Activated T-cell treated with anti-CD3 and anti-CD28 coated beads for 1 hour (primary cell): Measurements from ENCODE around the gene CDK2.
"Not testable (repeated sequence)": the region's sequence is repeated elsewhere in the genome, so short reads cannot be mapped to it uniquely, and the experiment has no call there.

Experiments used
- DNase-seq: peaks from one replicate; pipeline ENCODE4 v3.0.0-alpha.2; 2020; ENCODE audit warnings: low read depth

The CDK2 gene

DNA sequence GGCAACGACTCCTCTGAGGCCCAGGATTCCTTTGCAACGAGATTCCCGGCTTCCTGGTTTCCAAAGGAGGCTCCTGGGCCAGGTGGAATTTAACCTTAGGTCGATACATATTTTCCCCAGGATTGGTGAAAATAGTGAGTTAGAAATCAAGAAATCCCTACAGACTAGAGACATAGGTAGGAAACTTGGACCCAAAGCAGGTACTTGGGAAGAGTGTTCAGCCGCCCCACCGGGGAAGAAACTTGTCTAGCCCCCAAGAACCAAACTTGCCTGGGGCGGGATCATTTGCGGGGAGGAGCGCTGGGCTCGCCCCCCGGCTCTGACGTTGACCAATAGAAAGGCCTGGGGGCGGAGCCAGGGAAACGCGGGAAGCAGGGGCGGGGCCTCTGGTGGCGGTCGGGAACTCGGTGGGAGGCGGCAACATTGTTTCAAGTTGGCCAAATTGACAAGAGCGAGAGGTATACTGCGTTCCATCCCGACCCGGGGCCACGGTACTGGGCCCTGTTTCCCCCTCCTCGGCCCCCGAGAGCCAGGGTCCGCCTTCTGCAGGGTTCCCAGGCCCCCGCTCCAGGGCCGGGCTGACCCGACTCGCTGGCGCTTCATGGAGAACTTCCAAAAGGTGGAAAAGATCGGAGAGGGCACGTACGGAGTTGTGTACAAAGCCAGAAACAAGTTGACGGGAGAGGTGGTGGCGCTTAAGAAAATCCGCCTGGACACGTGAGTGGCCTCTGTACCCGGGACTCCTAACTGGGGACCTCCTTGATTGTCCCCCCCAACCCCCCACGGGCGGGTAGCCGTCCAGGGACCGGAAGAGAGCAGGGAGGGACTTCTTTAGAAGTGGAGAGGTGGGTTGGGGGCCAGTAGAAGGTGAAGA lies at the start of gene CDK2:
CDK2 (plus strand) TSS at position 423 of the 874 bp plus-strand sequence; CDS start at position 602, 179 bp downstream.
- peak; percentile 88 for DNase-seq

DNA sequence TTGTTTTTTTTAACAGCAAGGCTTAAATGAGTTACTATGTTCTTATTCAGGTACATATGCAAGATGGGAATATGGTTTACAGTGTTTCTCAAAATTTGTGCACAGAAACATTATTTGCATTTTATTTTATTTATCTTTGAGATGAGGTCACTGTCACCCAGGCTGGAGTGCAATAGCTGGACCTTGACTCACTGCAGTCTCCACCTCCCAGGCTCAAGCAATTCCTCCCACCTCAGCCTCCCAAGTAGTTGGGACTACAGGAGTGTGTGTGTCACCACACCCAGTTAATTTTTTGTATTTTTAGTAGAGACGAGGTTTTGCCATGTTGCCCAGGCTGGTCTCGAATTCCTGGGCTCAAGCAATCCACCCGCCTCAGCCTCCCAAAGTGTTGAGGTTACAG lies 47.6 kb upstream of the CDK2 start:
- not testable (repeated sequence) for DNase-seq

DNA sequence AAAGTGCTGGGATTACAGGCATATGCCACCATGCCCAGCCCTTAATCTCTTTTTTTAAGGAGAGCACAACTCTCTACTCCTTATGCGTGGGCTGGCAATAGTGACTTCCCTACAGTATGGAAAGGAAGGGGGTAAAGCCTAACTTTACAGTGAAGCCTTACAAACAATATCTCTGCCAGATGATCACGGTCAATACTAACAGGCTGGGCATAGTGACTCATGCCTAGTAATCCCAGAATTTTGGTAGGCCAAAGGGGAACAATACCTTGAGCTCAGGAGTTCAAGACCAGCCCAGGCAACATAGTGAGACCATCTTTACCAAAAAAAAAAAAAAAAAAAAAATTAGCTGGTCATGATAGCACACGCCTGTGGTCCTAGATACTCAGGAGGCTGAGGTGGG lies 44.5 kb upstream of the CDK2 start:
- no peak for DNase-seq

DNA sequence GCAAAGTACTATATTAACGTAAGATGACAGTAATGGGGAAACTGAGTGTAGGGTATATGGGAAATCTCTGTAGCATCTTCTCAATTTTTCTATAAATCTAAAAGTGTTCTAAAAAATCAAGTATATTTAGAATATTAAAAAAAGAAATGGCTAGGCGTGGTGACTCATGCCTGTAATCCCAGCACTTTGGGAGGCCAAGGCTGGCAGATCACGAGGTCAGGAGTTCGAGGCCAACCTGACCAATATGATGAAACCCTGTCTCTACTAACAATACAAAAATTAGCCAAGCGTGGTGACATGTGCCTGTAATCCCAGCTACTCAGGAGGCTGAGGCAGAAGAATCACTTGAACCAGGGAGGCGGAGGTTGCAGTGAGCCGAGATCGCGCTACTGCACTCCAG lies 43.0 kb upstream of the CDK2 start:
- DNase-seq = not testable (repeated sequence)

DNA sequence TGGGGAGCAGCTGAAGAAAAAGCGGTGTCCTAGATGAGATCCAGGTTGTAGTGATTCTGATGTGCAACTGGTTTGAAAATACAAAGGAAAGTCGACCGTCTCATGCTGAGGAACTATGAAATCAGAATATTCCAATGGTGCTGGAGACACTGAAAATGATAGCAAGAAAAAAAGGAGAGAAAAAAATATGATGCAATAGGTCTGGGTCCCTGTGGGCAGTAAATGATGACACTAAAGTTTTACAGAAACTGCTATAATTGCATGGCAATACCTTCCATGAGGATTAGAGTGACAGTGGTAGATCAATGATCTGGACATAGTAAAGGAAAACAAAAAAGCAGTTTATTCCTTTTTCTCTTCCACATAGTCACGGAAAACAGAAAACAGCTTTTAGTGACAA lies 41.3 kb upstream of the CDK2 start:
- DNase-seq = no peak

DNA sequence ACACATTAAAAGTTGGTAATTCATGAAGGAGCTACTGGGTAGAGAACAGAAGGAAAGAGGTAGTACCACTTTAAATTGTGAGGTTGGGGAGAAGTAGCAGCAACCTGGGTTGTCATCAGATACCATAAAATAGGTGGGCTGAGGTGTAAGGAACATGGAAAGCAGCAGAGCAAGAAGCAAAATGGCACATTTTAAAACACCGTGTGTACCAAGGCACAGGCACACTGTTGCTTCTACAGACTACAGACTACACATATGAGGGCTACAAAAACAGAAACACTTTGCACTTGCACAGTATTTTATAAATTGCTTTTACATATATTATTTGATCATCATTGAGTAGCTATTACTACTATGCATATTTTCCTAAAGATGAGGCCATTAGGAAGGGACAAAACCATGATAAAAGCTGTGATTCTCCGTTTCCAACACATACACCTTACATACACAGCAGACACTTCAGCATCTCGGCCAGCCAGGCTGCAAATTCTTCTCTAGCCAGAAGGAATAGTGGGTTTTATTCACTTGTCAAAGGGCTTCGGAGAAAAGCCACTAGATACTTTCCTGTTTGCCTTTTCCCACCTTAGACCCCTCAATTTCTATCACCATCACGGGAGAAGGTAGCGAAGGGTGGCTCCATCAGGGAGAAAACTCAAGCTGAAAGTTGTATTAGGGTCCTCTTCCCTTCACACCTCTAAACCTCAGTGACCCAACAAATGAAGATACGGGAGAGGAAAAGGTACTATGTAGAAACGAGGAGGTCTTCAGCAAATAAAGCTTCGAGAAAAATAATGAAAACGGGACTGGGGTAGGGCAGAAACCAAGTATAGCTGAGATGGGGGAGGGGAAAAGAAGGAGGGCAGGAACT lies 40.5 kb upstream of the CDK2 start:
- DNase-seq = no peak

DNA sequence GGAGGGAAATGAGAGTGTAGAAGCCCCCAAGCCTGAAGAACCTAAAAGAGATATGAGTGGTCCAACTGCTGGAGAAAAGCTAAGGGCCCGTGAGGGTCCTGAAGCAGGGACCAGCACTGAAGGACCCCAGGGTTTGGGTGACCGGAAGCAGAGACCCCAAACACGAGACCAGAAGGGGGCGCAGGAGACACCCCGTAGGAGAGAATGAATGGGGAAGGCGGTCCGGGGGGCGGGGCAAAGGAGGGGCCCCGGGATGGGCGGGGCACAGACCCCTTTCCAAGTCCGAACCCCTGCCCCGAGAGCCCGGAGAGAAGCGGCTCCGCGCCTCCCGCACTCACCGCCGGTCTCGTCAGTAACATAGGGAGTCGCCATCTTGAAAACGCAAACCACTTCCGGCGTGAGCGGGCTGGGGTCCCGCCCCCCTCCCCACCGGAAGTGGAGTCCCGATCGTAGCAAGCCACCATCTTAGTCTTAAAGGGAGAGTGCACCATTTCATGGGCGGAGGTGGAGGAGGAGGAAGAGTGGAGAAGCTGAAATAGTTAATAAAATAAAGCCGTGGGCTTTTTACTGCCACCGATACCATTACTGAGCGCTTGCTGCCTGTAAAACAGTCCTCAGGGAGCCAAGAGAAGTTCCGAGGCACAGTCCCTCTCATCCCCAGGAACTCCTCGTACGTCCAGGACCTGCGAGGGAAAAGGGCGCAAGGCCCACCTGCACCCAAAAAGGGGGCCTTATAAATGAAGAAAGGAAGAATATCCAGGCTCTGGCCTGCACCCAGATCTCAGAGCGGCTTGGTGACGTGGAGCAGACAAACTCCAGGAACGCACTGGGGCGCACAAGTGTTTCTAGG lies 39.7 kb upstream of the CDK2 start:
- peak; percentile 84 for DNase-seq

DNA sequence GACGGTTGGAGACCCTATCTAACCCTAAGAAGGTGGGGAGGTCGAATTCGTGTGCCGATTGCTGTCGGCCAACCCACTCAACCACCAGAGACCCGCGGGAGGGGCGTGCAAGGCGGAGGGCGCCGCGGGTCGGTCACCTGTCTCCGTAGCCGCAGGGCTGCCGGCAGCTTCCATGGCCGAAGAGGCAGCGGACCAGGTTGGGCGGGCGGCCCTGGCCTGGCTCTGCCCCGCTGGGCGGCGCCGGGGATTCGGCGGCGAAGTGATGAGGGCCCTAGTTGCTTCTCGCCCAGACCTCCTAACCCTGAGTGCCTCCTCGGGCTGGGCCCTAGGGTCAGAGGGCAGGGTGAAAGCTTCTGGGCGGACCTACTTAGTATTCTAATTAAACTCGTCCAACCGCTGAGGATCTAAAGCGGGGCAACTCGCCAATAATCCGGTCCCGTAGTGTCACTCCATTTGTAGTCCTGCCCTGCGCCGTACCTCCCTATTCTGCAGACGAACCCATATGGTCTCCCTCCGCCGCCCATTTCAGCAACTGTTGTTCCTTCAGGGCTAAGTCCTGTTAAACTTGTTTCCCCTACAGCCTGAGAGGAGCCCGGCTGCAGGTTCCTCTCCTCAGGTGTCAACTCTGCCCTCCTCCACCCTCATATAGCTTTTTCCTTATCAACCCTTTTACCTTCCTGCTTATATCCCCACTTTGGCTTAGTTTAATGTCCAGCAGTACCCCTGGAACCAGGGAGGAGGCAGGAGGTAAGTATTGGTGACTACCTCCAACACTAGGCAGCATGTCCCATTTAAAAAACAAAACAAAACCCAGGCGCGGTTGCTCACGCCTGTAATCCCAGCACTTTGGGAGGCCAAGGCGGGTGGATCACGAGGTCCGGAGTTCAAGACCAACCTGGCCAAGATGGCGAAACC lies 38.8 kb upstream of the CDK2 start, which contains the start of gene PYM1:
PYM1 (minus strand) TSS at position 307 of the 915 bp plus-strand sequence; CDS start at position 174, 133 bp downstream.
- peak; percentile 44 for DNase-seq

DNA sequence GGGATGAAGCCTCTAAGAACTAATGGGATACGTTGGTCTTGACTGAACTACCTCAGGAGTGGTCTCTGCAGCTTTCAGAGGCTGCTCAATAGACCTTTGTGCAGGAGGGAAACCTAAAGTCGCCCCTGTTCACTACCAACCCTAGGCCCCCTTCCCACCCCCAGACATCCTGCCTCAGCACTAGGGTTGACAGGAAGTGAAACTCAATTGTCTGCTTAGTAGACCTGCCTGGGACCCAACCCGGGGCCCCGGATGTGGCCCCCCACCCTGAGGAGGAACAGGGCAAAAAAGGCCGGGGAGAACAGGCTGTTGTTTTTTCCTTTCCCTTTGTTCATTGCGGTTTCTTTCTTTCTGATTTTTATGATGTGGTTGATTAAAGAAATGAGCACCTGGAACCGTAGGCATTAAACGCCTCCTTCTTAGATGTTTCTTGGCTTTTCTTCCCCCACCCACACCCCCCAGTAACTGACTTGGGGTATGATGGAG lies 37.3 kb upstream of the CDK2 start:
- peak; percentile 77 for DNase-seq

DNA sequence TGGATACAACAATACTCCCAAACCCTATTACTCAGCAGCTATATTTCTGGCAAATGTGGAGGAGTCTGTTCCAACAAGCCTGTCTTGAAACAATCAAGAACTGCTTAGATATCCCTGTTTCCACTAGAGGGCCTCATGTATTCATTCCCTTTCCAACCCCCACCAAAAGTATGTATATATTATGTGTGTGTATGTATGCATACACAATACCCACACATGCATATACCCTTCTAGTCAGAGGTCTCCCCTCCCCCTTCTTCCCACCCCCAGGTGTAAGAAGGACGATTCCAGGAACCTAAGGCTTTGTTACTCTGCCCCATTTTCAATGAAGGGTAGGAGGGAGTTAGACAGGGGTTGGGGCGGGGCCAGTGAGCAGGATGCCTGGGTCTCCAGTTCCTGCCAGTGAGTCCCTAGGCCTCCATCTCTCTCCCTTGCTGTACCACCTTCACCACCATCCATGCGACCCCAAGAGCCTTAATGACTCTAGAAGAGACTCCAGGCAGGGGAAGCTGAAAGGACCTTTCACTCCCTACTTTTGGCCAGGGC lies 35.8 kb upstream of the CDK2 start, which contains the start of gene DGKA:
DGKA (plus strand) TSS at position 392 of the 546 bp plus-strand sequence. CDS start 5,342 bp downstream, outside the sequence.
- peak; percentile 65 for DNase-seq

DNA sequence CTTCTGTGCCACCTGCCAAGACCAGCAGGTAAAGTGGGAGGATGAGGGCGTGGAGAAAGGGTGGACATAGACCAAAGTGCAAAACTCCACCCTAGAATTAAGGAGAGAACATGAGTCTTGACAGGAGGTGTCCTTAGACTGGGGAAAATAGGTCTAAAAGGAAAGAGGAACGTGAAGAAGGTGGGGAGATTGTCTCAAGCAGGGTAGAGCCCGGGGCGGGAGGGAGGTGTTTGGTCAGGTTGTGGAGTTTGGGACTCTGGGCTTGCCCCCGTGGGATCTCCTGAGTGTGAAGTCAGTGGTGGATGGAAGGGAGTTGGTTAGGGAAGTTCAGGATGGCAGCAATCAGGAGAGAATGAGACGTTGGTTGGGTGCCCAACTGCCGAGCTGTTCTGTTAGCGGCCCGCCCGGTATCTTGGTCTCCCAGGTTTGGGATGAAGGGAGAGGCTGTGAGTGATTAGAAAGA lies 35.3 kb upstream of the CDK2 start:
- DNase-seq = no peak

DNA sequence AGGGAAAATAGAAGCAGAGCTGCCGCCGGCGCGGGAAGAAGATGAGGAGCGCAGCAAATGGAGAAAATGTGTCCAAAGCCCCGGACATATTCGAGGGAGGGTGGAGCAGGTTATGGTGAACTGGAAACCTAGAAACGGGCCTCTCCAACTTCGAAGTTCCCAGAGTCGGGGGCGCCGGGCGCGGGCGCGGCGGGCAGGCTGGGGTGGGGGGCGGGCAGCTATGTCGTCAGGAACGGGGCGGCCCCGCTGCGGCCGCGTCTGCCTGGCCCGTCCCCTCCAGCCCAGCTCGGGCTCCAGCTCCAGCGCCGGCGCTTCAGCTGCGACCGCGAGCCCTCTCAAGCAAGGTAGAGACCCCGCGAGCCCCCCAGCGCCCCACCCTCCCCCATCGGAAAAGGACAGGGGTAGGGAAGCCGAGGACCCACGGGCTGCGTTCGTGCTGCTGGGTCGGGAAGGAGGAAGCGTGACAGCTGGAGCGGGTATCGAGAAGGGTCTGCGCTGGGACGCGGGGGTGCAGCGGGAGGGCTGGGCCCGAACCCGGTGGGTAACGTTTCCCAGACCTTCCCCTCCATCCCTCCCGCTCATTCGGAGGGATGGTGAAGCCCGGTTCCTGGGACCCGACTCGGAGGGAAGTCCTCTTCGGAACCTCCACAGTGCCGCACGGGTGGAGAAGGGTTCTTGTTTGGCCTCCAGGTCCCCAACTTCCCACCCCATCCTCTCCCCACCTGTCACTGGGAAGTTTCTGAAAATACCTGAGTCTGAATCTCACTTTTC lies 34.7 kb upstream of the CDK2 start:
- DNase-seq = no peak

DNA sequence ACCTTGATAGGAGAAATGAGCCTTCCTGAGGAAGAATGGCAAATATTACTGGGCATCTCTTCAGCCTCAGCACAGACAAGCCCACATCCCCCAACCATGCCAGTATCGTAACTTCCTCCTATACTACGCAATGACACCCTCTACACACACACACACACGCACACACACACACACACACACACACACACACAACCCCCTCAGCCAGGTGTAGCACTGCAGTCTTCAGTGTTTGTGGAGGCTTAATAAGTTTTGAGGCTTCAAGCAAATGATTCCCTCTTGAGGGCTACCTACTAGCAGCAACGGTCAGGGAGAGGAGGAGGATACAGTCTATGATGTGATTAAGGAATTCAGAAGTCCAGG lies 34.1 kb upstream of the CDK2 start:
- peak; percentile 39 for DNase-seq

DNA sequence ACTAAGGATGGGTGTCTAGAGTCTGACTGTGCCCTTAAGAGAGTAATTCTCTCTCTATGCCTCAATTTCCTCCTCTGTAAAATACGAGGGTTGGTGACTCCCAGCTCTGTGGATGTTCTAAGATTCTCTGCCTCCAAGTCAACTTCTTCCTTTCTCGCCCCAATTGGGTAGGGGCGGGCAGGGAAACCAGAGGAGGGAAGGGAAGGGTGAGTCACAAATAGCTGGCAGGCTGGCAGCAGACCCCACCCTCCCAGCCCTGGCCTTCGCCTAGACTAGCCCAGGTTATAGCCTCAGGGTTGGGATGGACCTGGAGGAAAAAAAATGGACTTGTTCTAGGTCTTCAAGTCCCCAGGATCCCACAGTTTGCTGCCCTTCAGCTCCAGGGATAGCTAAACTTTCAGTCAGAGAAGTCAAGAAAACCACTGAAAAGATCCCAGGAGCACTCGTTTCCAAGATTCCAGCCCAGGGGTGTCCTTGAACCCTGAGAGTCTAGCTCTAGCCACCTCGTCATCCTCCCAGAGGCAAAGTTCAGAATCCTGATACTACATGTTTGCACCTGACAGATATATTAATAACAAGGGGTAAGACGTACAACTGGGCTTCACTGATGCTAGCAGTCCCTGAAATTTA lies 33.3 kb upstream of the CDK2 start:
- DNase-seq = no peak

DNA sequence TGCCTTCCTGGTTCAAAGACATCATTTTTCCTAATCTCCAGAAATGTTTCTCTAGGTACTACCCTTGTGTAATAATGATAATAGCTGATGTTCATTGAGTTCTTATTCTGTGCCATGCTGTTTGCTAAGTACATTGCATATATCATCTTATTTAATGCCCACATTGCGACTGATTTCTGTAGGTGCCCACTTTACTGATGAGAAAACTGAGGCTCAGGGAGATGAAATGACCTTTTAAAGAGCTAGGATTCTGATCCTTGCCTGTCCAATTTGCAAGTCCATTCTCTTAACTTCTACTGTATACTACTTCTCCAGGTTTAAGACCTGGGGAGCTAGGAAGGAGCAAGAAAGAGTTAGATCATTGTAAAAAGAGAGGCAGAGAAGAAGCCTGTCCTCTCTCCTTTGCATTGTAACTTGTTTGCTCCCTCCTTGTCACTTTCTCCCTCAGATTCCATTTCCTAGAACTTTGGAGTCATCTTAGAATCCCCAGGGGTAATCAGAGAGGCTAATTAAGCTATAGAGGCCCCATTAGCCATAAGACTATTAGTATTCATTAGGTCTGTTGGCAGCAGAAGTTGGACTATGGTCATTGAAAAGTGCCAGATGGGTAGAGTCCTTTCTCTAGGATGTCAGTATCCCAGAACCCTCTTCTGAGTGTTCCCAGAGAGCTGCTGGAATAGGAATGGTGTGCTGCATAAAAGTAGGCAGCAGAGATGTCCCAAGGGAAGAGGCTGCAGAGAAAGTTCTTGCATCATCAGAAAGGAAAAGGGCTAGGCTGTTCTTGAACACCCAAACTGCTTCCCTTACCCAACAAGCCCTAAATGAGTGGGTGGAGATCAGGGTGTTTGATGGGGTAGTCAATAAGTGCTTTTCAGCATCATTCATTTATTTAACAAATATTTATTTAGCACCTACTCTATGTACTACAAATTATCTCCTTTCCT lies 32.6 kb upstream of the CDK2 start:
- DNase-seq = no peak

DNA sequence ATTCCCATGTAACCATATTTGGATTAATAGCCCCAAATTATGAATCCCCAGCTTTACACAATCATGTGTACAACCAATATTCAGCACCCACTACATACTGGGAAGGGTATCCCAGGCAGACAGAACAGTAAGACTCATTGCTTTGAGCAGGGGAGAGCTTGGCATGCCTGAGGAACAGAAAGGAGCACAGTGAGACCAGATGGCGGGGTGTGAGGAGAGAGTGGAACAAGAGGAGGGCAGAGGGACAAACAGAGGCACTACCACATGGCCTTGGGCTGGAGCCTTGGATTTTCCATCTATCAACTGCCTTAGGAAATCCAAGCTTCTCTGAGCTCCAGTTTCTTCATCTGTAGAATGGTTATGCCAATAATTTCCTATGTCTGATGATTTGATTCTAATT lies 31.9 kb upstream of the CDK2 start:
- no peak for DNase-seq

DNA sequence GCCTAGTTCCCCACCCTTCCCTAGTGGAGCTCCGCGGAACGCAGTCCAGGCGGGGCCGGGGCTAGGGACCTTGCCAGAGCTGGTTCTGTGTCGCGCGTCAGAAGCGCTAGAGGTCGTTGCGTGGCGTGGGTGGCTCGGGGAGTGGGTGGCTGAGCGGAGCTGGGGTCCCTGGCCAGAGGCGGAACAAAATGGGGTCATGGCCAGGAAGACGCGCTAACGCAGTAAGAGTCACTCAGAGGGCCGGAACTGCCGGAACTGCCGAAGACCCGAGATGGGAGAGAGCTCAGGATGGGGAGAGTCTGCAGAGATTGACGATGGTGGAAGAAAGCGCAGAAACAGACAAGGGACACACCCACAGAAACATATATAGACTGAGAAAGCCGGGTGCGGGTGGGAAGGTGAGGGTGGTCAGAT lies 30.9 kb upstream of the CDK2 start:
- no peak for DNase-seq

DNA sequence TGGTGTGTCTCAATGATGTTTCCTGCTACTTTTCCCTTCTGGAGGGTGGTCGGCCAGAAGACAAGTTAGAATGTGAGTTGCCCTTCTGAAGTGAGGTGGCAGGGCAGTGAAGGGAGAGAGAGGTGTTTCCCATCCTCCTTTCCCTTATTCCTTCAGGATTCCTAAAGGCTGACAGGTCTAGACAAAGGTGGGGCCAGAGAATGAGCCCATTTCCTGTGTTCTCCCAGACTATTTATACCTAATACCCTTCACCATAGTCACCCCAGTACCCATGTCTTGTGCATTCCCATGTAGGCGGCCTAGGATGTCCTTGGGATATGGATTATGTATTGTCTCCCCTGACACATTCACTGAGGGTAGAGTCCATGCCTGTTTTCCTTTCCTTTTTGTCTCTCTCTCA lies 28.6 kb upstream of the CDK2 start:
- no peak for DNase-seq
